Measurements from ENCODE around the gene NLGN3. TPM values are rescaled to one million over a fixed set of nuclear protein-coding genes. Genes with fewer than 3 reads are reported as not detected.

Gene NLGN3
- total RNA-seq, 1 donor from 2014 or later = 1.9 TPM

DNA sequence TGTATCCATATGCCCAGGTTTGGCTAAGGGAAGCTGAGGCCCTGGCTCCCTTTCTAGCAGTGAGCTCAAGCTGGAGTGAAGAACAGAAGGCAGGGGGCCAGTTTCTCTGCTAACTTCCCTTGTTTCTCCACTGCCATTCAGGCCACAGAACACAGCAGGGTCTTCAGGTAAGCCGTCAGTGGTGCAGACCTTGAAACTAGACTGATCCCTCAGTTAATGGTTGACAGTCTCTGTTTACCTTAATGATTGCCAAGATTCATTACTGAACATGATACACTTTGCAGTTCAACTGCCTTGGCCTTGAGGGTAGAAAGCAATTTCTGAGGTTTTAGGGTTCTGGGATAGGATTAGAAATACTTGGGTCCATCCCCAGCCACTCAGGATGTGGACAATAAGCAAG lies 69.5 kb downstream of the NLGN3 start:
- no peak for DNase-seq (ENCODE audit: low spot score)

DNA sequence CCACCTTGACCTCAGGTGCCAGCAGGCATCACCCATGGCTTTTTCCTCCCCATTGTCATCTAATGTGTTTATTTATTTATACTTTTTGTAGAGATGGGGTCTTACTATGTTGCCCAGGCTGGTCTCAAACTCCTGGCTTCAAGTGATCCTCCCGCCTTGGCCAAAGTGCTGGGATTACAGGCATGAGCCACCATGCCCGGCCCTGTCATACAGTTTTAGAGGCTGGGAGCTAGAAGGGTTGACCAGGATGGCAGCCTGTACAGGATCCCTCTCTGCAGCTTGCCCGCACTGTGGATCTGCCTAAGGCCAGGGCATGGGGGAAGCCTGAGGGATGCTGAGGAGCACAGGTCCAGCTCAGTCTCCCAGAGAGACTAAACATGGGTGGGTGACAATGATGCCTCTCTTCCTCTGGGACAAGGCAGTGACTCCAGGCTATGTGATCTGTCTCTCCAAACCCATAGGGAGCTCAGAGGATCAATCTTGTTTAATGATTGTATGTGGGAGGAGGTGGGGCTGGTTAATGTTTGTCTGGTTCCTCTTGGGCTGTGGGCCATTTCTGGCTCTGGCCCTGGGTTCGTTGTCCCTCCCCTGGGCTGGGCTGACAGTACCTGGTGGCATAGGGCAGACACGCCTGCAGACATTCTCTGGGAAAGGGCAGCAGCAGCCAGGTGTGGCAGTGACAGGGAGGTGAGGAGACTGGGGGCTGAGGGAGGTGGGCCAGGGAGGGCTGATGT lies 70.1 kb downstream of the NLGN3 start:
- DNase-seq (ENCODE audit: low spot score) = no peak

DNA sequence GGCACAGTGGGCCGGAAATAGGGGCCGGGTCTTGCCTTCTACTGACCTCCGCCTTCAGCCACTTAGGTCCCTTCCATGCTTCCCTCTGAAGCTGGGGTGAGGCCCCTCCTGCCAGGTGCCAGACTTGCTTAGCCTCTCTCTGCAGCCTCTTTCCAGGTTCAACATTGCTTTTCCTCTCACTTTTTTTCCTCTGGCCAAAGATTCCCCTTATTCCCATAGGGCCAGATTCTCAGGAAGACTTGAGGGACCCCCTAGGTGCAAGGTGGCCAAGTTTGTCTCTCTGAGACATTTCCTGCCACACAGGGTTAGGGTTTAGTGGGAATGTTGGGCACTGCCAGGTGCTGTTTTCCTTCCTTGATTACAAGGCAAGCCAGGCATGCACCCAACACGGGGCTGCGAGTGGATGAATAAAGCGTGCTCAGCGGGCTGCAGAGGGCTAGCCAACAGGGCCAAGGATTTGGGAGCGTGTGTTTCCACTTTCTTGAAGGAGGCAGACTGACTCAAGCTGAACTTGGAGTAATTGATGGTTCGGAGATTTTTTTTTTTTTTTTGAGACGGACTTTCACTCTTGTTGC lies 70.8 kb downstream of the NLGN3 start:
- DNase-seq (ENCODE audit: low spot score) = no peak

DNA sequence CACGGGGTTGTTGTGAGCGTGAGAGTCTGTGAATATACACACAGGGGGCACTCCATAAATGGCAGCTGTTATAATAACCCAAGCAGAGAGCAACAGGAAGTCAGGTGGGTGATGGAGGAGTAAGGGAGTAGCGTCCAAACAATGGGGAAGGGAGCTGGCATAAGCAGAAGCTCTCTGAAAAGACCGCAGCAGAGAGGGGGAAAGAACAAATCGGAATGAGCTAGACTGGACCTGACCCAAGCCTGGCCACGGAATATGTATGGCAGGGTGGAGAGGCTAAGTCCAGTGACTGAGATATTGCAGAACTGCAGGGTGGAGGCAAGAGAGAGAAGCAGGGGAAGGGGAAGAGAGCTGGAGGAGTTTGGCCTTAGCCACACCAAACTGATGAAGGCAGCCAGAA lies 71.8 kb downstream of the NLGN3 start:
- no peak for DNase-seq (ENCODE audit: low spot score)

DNA sequence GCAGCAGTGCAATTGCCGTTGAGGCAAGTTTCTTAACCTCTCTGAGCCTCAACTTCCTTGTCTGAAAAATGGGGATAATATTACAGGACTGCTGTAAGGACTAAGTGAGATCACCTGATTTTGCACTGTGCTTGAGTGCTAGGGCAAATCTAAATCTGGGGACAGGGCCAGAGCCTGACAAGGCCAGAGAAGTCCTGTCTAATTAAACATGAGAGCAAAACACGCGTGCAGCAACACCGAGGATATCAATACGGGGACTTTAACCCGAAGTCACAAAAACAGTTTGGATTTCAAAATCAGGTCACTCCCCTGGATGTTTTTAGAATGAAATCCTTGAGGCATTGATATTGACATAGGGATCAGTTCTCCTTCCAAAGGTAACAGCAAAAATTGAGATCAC lies 72.7 kb downstream of the NLGN3 start:
- DNase-seq (ENCODE audit: low spot score) = no peak

Other genes with a start within 250 kb of the NLGN3 start
- not detected for gene TEX11, start 236.1 kb upstream of the NLGN3 start, total RNA-seq
- 0.21 TPM for gene SLC7A3, start 213.7 kb upstream of the NLGN3 start, total RNA-seq
- gene SNX12, start 76.5 kb upstream of the NLGN3 start, total RNA-seq = 82.4 TPM
- gene FOXO4, start 49.0 kb upstream of the NLGN3 start, total RNA-seq = 18.9 TPM
- gene CXorf65, start 38.1 kb upstream of the NLGN3 start, total RNA-seq = not detected
- gene IL2RG, start 33.3 kb upstream of the NLGN3 start, total RNA-seq = 5.6 TPM
- gene MED12, start 26.2 kb upstream of the NLGN3 start, total RNA-seq = 71.4 TPM
- gene GJB1, start 78.4 kb downstream of the NLGN3 start, total RNA-seq = 4.1 TPM
- 28.9 TPM for gene ZMYM3, start 109.3 kb downstream of the NLGN3 start, total RNA-seq
- 308 TPM for gene NONO, start 138.8 kb downstream of the NLGN3 start, total RNA-seq
- gene ITGB1BP2, start 156.9 kb downstream of the NLGN3 start, total RNA-seq = 8.9 TPM
- 82.3 TPM for gene TAF1, start 221.5 kb downstream of the NLGN3 start, total RNA-seq

Data from ureter (tissue), 1 donor.